OCI-LY1 (cell line): ENCODE measurements around the gene KLHL29.

Experiments
- CTCF ChIP-seq: fragments of 200-600 bp; sonication (generic), shearing (Covaris generic); IDR thresholded peaks from 2 replicates; pipeline ENCODE4 v1.5.1; 2017; ENCODE audit warnings: mild to moderate bottlenecking, antibody characterized with exemption, low read length, moderate library complexity, mixed read lengths
- EZH2 ChIP-seq: fragments of 200-600 bp; sonication (generic), shearing (Covaris generic); IDR thresholded peaks from 2 replicates; pipeline ENCODE4 v1.8.0; 2017; ENCODE audit warnings: borderline replicate concordance, mixed run types, mild to moderate bottlenecking, antibody characterized with exemption, low read length, moderate library complexity, mixed read lengths

GRCh38 chr2:23412556-23413155 lies 27.7 kb downstream of the KLHL29 start:
- TF ChIP-seq CTCF (no peak), EZH2 (no peak)
